K562 (cell line): Measurements from ENCODE around the gene LEAP2. TPM values are rescaled to one million over a fixed set of nuclear protein-coding genes. Genes with fewer than 3 reads are reported as not detected.

Experiments
- CTCF ChIP-seq, 3 experiments: IDR thresholded peaks in 2 of 3; conservative IDR thresholded peaks in 1 of 3; 2 replicates each; pipeline ENCODE4 v1.5.1; 2011 to 2012; ENCODE audit warnings: low read length in 3 of 3, mild to moderate bottlenecking in 3 of 3, control low read depth in 2 of 3, improper control_type of control experiment in 1 of 3, inconsistent platforms in 1 of 3, low read depth in 1 of 3, mixed read lengths in 1 of 3, moderate library complexity in 1 of 3; ENCODE audit not compliant: insufficient read depth in 2 of 3
- CUX1 ChIP-seq: fragments of 200-800 bp; sonication (Bioruptor generic); IDR thresholded peaks from 2 replicates; pipeline ENCODE4 v1.6.1; 2016; ENCODE audit warnings: missing genetic modification characterization, missing compliant biosample characterization
- E2F6 ChIP-seq, 2 experiments: IDR thresholded peaks; 2 replicates each; pipeline ENCODE4 v1.6.1; 2011; ENCODE audit warnings: borderline replicate concordance in 1 of 2, control low read depth in 1 of 2, low read depth in 1 of 2, low read length in 1 of 2, mild to moderate bottlenecking in 1 of 2, mixed read lengths in 1 of 2, moderate library complexity in 1 of 2; ENCODE audit not compliant: insufficient read depth in 1 of 2, insufficient read length in 1 of 2, poor library complexity in 1 of 2, severe bottlenecking in 1 of 2; ENCODE audit errors: extremely low read depth in 1 of 2
- HNRNPK ChIP-seq: fragments of 200-400 bp; formaldehyde crosslinking; IDR thresholded peaks from one replicate; pipeline ENCODE4 v1.6.1; 2018; ENCODE audit warnings: mild to moderate bottlenecking, low read depth, low read length; ENCODE audit not compliant: poor library complexity, severe bottlenecking
- PHF20 ChIP-seq: fragments of 450-650 bp; IDR thresholded peaks from 2 replicates; pipeline ENCODE4 v1.6.1; 2018; ENCODE audit not compliant: partially characterized antibody
- SMARCA5 ChIP-seq: fragments of 450-650 bp; IDR thresholded peaks from 2 replicates; pipeline ENCODE4 v1.6.1; 2016
- SRSF1 ChIP-seq: fragments of 200-400 bp; formaldehyde crosslinking; IDR thresholded peaks from 2 replicates; pipeline ENCODE4 v1.6.1; 2017; ENCODE audit warnings: mild to moderate bottlenecking, low read depth, low read length, moderate library complexity
- ZBTB17 ChIP-seq: fragments of 450-650 bp; formaldehyde crosslinking; IDR thresholded peaks from 2 replicates; pipeline ENCODE4 v1.4.0; 2020; ENCODE audit warnings: mild to moderate bottlenecking
- ZNF212 ChIP-seq: fragments of 450-650 bp; formaldehyde crosslinking; IDR thresholded peaks from 2 replicates; pipeline ENCODE4 v1.4.0; 2020; ENCODE audit warnings: mild to moderate bottlenecking
- ZNF398 ChIP-seq: fragments of 250-450 bp; sonication (Bioruptor Pico); IDR thresholded peaks from 2 replicates; pipeline ENCODE4 v1.8.0; 2021; ENCODE audit warnings: moderate library complexity, mild to moderate bottlenecking, inconsistent platforms
- ZNF551 ChIP-seq: fragments of 250-450 bp; sonication (Bioruptor Pico); IDR thresholded peaks from 2 replicates; pipeline ENCODE4 v1.5.0; 2021; ENCODE audit warnings: mild to moderate bottlenecking, moderate library complexity
- polyA plus RNA-seq, 8 experiments: library from polyadenylated mRNA; depleted of rRNA in 4 of 8; stranded (reverse) in 5 of 8; unstranded in 3 of 8; fragments of >200 nt; fragmentation: Nextera tagmentation in 2 of 8; fragmentation: Illumina TruSeq in 1 of 8; extraction: Ambion mirVana in 2 of 8; extraction: Trizol in 1 of 8; gene quantifications; 2 replicates each; pipeline versions ENCODE4 v1.2.1 to v1.2.3, GENCODE V29; 2011 to 2014; ENCODE audit warnings: inconsistent platforms in 1 of 8, missing spikeins in 1 of 8
- total RNA-seq, 7 experiments: library from RNA; depleted of rRNA in 6 of 7; stranded (reverse); fragments of >200 nt in 6 of 7; fragmentation: Illumina TruSeq in 2 of 7; extraction: Trizol in 2 of 7; gene quantifications; 2 replicates each; pipeline versions ENCODE4 v1.2.1 to v1.2.3, GENCODE V29; 2011 to 2021; ENCODE audit warnings: low replicate concordance in 1 of 7

LEAP2 gene
- total and polyA plus RNA-seq, 9 of the 15 experiments (the other 6 are each of a cell fraction or from before 2014, with no cell fraction given): 1.1 to 5.6 (median 2.5) TPM

- TF ChIP-seq CUX1 (CRISPR knock-in tag) (no peak), CTCF (IDR thresholded peaks at IDR 0.05 in 2 of 3, conservative IDR thresholded peaks at IDR 0.05 in 1 of 3; ENCODE audit: insufficient read depth in 2 of 3, low read depth in 1 of 3, low read length in 3 of 3) (peak; percentile 85 to 93 (median 93)), ZNF398 (CRISPR knock-in tag) (no peak), PHF20 (peak; percentile 19), ZNF551 (CRISPR knock-in tag) (no peak), ZBTB17 (CRISPR knock-in tag) (peak; percentile 56; the same call in 1 of the 2 replicates), HNRNPK (no peak), SRSF1 (no peak), ZNF212 (CRISPR knock-in tag) (no peak), SMARCA5 (no peak), E2F6 (IDR thresholded peaks at IDR 0.05; ENCODE audit: borderline replicate concordance in 1 of 2, extremely low read depth in 1 of 2, insufficient read depth in 1 of 2, insufficient read length in 1 of 2, low read depth in 1 of 2, low read length in 1 of 2, poor library complexity in 1 of 2, severe bottlenecking in 1 of 2) (peak; percentile 55 to 87)
Observed at GRCh38 chr5:132829742-132830435, 43.6 kb upstream of the LEAP2 start (continued).
